HL-60 (cell line): ENCODE data around the gene PAQR5.

ENCODE experiments used
- DNase-seq, 2 experiments: peaks; one replicate each; pipeline ENCODE4 v3.0.0-alpha.2; 2010 to 2020; ENCODE audit warnings: low read depth in 1 of 2, low spot score in 1 of 2
- H3K27ac ChIP-seq: fragments of 250-450 bp; sonication (Bioruptor Pico); replicated peaks from 2 replicates; pipeline ENCODE4 v1.5.1; 2020; ENCODE audit warnings: mild to moderate bottlenecking, moderate library complexity
- H3K27me3 ChIP-seq: fragments of 250-450 bp; sonication (Bioruptor Pico); 2 replicates; pipeline ENCODE4 v1.5.1; 2021; ENCODE audit warnings: mild to moderate bottlenecking, moderate library complexity; ENCODE audit not compliant: insufficient read depth, poor library complexity, severe bottlenecking
- H3K4me3 ChIP-seq: replicated peaks from 2 replicates; pipeline ENCODE4 v1.5.1; 2011; ENCODE audit warnings: mild to moderate bottlenecking, control low read depth, low read length; ENCODE audit not compliant: insufficient read depth
- CTCF ChIP-seq: IDR thresholded peaks from one replicate; pipeline ENCODE4 v1.5.1; 2011; ENCODE audit warnings: low read length, control low read depth, inconsistent platforms; ENCODE audit not compliant: insufficient read depth
- GABPA ChIP-seq: IDR thresholded peaks from 2 replicates; pipeline ENCODE4 v1.6.1; 2012; ENCODE audit warnings: low read depth
- POLR2AphosphoS5 ChIP-seq: IDR thresholded peaks from 2 replicates; pipeline ENCODE4 v1.6.1; 2012; ENCODE audit warnings: low read depth
- REST ChIP-seq: IDR thresholded peaks from 2 replicates; pipeline ENCODE4 v1.6.1; 2012; ENCODE audit warnings: low read depth; ENCODE audit not compliant: insufficient replicate concordance
- SPI1 ChIP-seq: IDR thresholded peaks from 2 replicates; pipeline ENCODE4 v1.6.1; 2012; ENCODE audit warnings: low read depth, mild to moderate bottlenecking, borderline replicate concordance

PAQR5 gene

GRCh38 chr15:69346112-69346511 lies 47.4 kb downstream of the PAQR5 start:
- no peak overlapping the region for H3K4me3 ChIP-seq
- no peak for TF ChIP-seq POLR2AphosphoS5
- no peak for TF ChIP-seq SPI1
- TF ChIP-seq GABPA, result no peak
- H3K27ac ChIP-seq, result no peak overlapping the region
- no peak for DNase-seq
- H3K27me3 ChIP-seq, result no peaks in the 10 kb centered on the region

GRCh38 chr15:69351333-69351732 lies 52.6 kb downstream of the PAQR5 start:
- TF ChIP-seq REST, result no peak
- TF ChIP-seq POLR2AphosphoS5, result no peak
- no peak for TF ChIP-seq SPI1
- no peak for TF ChIP-seq CTCF
- TF ChIP-seq GABPA, result no peak
- Histone ChIP-seq H3K27ac (no peak overlapping the region), H3K27me3 (no peaks in the 10 kb centered on the region), H3K4me3 (no peak overlapping the region)
- DNase-seq, result no peak

DNA sequence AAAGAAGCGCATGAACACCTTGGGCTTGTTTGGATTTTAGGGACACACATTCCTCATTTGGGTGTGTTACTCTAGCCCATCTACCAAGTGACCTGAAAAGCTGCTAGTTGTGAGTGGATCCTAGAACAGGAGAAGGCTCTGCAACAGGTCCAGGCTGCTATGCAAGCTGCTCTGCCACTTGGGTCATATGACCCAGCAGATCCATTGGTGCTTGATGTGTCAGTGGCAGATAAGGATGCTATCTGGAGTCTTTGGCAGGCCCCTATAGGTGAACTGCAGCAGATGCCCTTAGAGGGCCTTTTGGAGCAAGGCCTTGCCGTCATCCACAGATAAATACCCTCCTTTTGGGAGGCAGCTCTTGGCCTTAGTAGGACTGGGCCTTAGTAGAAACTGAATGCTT lies 53.2 kb downstream of the PAQR5 start:
- no peak for DNase-seq
- Histone ChIP-seq H3K4me3 (no peak overlapping the region), H3K27me3 (no peaks in the 10 kb centered on the region), H3K27ac (no peak overlapping the region)
- no peak for TF ChIP-seq GABPA
- no peak for TF ChIP-seq SPI1
- TF ChIP-seq POLR2AphosphoS5, result no peak
- TF ChIP-seq REST, result no peak

- no peak for TF ChIP-seq GABPA
- no peak for TF ChIP-seq SPI1
- TF ChIP-seq REST, result no peak
- TF ChIP-seq POLR2AphosphoS5, result no peak
- no peak for TF ChIP-seq CTCF
- Histone ChIP-seq H3K4me3 (no peak overlapping the region), H3K27ac (no peak overlapping the region), H3K27me3 (no peaks in the 10 kb centered on the region)
- no peak for DNase-seq
Measured at GRCh38 chr15:69357773-69358771, 59.4 kb downstream of the PAQR5 start.
